OCI-M1 (cell line): ENCODE results near the gene APMAP.
"Not testable (repeated sequence)": the region's sequence is repeated elsewhere in the genome, so short reads cannot be mapped to it uniquely, and the experiment has no call there.

ENCODE experiments used
- DNase-seq: peaks from one replicate; lab custom pipeline; 2025; lab: John Stamatoyannopoulos, UW

Gene APMAP

DNA sequence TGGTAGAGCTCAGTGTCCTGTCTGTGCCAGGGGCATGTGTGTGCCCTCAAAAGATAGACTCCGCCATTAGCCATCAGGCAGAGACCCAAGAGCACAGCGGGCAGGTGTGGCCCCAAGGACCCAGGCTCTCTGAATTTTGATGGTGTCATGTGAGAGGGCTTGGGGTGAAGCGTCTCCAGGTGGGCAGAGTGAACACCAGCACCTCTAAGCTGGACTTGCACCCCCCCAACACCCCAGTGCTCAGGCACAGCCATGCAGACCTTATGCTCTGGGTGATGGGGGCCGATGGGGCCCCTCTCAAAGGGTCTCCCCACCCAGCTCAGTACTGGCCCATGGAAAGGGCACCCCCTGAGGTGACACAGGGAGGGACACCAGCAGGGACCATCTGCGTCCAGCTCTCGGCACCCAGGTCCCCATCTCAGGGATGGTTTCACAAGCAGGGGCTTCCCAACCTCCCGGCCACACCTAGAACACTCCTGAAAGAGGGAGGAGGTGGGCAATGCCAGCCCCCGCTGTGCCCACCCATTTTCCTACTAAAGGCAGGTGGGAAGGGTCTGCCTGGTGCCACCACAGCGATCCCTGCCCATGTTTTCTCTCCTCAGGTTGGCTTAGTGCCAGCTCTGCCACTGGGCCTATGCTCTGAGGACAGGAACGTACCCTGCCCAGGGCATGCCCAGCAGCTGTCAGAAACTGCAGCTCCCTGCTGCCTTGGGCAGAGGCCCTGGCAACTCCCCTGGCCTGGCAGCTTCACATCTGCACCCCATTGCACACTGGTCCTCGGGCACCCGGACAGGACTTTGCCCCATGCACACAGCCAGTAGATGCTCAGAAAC lies 40.0 kb downstream of the APMAP start:
- no peak for DNase-seq

DNA sequence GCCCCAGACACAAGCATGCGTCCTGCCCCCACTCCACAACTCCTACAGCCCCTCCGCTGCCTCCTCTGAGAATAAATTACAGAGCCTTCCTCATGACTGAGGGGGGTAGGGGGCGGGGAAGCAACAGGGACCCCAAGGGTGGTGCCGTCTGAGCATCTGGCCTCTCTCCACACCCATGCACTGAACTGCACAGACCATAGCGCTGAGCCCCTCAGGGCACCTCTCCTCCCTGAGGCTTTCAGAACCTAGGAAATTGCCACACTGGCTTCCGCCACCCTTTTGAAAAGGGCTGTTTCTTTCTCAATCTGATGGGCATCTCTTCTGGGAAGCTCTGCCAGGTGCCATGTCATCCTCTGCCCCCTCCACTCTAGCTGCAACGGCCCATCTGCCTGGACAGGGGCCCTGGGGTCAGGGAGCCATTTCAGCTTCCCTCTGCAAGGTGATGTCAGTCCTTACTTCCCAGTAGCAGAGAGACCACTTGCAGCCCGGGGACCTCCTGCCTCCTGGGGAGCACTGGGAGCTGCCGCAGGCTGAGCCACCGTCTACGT lies 40.9 kb downstream of the APMAP start:
- no peak for DNase-seq

DNA sequence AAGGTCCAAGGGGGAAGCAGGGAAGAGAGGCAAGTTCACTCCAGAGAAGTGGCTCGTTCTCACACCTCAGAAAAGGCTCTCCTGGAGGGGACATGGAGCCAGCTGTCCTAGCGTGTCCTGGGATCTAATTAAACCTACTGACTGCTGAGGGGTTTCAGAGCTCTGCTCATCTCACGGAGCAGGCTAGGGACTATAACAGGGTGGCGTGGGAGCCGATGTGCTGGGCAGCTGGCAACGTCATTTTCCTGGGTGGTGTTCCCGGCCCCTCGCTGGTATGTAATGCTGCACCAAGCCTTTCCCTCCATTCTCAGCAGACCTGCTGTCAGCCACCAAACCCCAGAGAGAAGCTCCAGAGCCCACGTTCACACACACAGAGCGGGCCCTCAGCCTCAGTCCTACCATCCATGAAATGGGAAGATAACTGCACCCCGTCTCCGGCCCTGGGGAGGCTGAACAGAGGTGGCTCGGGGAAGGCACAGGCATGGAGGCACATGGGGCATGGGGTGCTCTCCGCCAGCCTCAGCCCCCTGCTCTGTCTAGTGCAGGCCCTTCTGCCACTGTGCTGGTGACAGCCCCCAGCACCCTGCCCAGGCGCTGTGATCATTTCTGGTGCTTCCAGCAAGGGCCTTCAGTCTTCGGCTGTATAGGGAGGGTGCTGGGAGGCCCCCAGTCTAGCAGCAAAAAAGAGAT lies 41.6 kb downstream of the APMAP start:
- DNase-seq = no peak

DNA sequence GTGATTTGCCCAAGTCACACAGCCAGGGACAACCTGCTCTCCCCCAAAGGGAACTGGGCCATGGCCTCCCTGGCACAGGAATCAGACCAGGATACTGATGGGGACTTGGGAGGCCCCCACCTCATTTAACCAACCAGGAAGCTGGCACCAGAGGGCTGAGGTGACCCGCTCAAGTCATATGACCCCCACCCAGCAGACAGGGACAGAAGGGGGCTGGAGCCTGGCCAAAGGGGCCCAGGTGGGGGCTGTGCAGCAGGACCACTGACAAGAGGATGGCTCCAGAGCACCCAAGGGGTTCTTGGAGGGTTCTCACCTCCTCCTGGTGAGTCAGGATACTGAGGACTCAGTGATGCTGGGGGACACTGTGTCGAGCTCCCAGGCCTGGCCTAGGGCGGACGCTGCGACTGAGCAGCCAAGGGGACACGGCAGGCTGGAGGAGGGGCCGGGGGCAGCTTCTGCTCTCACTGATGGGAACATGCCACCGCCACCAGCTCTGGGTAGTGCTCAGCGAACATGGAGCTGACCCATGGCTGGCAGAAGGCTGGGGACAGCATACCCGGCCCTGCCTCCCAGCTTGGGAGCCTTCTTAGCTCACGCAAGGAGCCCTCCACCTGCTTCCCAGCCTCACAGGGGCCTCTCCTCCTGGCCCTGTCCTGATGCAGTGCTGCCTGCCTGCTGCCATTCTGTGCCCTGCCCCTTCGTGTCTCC lies 42.3 kb downstream of the APMAP start:
- DNase-seq = peak; percentile 37

DNA sequence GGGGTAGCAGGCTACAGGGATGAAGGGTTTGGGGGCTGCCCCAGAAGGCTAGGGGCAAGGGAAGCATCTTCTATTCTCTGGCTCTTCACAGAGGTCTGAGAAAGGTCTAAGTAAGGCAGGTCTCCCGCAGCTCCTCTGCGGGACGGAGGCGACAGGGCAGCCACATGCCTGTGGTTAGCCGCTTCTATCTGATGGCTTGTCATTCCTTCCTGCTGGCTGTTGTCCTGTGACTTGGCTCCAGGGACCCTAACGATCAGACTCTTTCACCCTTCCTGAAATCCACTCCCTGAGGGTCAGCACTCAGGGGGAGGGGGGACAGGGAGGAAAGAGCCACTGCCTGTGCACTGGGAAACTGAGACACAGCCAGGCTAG lies 42.8 kb downstream of the APMAP start:
- DNase-seq = peak; percentile 80

DNA sequence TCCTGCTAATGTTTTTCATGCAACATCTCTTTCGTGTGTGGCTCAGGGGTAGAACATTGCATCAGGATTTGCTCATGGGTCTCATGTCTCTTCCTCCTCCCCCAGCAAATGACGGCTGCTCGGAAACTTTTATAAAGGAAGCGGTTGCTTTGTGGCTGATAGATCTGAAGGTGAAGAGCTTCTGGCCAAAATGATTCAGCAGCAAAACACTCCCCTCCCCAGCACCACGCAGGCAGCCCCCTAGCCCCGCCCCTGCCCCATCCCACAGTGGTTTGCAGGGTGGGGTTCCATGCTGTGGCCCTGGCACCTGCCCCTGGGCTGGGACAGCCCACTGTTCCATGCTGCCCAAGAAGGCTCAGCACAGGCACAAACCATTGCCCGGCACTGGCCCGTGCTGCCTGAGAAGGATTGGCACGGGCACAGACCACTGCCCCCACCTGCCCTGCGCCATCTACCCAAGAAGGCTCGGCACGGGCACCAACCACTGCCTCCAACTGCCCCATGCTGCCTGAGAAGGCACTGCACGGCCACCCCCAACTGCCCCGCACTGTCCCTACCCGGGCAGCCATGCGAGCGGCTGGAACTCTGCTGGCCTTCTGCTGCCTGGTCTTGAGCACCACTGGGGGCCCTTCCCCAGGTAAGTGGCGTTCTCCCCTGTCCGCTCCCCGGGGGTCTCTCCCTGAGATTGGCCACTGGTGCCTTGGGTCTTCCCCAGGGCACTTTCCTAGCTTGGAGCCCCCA lies 43.4 kb downstream of the APMAP start, which contains the start of gene CST7:
CST7 (plus strand) TSS at position 331 of the 741 bp plus-strand sequence; CDS start at position 568, 237 bp downstream.
- peak; percentile 88 for DNase-seq

DNA sequence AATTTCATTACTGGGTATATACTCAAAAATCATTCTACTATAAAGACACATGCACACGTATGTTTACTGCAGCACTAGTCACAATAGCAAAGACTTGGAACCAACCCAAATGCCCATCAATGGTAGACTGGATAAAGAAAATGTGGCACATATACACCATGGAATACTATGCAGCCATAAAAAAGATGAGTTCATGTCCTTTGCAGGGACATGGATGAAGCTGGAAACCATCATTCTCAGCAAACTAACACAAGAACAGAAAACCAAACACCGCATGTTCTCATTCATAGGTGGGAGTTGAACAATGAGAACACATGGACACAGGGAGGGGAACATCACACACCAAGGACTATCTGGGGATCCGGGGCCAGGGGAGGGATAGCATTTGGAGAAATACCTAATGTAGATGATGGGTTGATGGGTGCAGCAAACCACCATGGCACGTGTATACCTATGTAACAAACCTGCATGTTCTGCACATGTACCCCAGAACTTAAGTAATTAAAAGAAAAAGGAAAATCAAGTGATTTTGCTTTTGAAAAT lies 44.1 kb downstream of the APMAP start:
- not testable (repeated sequence) for DNase-seq

DNA sequence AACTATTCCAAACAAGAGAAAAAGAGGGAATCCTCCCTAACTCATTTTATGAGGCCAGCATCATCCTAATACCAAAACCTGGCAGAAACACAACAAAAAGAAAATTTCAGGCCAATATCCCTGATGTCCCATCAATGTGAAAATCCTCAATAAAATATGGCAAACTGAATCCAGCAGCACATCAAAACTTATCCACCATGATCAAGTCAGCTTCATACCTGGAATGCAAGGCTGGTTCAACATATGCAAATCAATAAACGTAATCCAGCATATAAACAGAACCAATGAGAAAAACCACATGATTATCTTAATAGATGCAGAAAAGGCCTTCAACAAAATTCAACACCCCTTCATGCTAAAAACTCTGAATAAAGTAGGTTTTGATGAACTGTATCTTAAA lies 46.2 kb downstream of the APMAP start:
- not testable (repeated sequence) for DNase-seq

DNA sequence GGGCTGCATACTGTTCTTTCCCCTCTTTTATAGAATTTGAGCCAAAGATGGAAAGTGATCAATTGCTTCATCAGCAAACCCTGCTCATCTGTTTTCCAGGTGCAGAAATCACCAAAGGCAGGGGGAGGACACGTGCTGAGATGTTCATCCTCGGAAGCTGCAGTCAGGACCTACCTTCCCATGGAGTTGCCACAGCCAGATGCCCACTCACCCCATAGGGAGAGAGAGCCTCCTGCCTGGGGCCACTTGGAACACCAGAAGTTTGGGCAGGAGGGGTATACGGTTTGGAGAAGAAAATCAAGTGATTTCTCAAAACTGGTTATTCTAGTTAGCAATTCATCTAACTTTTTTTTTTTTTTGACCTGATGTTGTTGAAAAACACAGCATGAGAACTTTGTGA lies 48.8 kb downstream of the APMAP start:
- no peak for DNase-seq

DNA sequence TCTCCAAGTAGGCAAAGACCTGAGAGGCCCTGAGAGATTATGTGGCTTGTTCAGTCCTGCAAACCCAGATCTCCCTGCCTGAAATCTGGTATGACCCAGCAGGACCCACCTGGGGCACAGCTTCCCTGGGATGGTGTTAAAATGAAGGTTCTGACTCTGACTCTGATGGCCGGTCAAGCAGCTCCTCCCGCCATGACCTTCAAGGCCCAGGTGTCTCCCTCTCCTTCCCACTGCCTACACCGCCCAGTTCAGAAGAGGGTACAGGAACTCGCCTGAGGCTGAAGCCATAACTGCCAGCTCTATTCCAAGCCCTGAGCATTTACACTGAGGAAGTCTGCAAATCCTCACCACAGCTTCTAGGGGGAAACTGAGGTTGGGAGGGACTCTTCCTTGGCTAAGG lies 49.4 kb downstream of the APMAP start:
- no peak for DNase-seq

DNA sequence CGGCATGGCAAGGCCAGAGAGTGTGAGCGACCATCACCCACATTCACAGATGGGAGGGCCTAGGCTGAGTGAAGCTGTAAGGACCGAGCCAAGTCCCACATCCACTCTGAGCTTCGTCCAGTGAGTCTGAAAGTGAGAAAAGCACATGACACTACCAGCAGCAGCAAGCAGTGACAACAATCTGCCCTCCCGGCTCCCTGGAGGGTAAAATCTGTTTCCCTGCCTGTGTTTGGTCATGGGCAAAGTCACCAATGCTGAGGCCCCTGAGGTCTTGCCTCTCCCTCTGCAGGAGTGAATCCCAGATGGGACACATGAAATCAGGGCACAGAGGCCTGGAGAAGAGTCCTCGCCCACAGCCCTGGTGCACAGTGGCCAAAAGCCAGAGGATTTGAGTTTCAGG lies 49.9 kb downstream of the APMAP start:
- no peak for DNase-seq

DNA sequence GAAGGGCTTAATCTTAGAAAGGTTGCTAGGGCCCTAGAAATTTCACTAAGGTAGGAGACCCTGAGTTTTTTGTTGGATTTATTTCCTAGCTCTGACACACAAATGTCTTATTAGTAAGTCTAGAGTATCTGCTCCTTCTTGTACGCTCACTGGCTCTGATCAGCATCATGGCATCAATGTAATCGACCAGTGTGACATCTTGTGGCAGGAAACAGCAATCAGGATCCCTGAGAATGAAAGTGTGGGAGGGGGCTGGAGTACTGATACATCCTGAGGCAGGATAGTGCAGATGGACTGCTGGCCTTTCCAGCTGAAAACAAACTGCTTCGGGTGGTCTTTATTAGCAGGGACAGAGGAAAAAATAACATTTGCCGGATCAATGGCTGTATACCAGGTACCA lies 53.5 kb downstream of the APMAP start:
- DNase-seq = no peak

DNA sequence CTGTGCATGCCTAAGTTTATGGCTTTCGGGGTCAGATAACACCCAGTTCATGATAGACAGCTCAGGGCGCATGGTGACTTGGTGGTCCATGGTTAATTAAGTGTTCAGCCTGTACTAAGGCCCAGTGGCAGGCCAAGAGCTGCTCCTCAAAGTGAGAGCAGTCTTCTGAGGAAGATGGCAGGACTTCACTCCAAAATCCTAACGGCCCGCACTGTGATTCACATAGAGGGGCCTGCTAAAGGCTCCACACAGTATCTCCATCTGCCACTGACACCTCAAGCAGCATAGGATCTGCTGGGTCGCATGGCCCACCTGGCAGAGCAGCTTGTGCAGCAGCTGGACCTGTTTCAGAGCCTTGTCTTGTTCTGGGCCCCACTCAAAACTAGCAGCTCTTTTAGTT lies 54.1 kb downstream of the APMAP start:
- DNase-seq = no peak

DNA sequence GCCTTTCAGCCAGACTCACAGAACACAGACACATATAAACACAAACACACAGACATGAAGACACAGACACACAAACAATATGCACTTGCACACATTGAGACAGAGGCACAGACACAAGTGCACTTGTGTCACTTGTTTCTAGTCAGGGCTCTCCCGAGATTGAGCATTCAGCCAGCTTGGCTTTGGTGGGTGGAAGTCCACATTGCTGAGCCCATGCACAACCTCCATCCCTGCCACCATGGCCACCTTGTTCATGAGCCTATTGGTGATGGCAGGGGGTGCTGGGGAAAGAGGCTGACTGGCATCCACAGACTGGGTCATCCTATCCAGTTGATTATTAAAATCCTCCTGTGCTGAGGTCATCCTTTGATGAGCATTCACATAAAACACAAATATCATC lies 55.0 kb downstream of the APMAP start:
- no peak for DNase-seq

DNA sequence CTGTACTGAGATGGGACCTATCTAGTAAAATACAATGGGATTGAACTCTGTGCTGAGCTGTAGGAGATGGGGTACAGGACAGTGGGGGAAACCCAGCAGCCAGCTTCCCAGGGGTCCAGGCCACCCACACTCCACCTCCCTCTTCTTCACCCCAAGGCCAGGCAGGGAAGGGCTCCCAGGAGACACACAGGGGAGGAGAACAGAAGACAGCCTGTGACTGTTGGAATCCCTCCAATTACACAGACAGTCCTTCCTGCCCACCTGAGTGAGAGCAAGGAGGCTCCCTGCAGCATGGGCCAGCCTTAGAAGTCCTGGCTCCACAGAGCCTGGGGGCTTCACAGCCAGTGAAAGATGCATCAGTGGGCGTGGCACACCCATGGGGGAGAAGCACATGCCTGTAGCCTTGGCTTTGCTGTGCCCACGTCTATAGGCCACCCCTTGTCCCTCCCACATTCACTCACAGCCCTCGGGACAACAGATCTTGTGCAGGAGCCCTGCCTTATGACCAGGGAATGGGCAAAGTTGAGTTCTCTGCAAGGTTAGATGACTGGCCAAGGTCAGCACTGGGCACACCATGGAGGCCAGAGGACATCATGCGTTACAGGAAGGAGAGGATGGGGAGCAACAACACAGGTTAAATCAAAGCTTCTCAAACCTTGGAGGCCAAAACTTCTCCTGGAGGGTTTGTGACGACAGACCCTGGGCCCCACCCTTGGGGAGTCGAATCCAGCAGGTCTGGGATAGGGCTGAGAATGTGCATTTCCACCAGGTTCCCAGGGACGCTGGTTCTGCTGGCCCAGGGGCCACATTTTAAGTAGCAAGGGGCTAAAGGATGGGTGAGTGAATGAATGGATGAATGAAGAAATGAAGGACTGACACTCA lies 55.8 kb downstream of the APMAP start:
- no peak for DNase-seq

DNA sequence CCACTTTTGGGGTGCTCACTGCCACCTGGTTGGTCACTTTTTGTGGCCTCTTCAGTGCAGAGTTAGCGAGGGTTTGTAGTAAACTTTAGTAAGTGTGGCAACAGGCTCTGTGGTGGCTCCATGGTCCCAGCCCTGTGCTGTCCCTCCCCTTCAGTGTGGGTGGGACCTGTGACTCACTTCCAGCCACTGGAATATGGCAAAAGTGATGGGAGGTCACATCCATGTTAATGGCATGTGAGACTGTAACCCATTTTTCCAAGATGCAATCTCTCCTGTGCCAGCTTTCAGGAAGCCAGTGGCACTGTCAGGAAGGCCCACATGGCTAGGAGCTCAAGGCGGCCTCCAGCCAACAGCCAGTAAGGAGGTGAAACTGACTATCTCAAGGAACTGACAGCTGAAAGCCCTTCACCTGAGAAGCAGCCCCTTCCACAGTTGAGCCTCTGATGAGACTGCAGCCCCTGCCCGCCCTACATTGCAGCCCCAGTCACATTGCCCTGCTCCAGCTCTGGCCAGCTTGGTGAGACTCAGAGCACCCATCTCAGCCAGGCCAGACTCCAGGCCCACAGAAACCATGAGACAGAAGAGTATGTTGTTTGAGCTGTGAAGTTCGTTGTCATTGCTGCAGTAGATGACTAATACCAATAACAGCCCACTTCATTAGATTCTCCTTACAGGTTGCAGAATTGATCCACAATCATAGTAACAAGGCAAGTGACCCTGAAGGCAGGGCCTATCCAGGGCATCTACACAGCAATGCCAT lies 56.6 kb downstream of the APMAP start:
- no peak for DNase-seq

DNA sequence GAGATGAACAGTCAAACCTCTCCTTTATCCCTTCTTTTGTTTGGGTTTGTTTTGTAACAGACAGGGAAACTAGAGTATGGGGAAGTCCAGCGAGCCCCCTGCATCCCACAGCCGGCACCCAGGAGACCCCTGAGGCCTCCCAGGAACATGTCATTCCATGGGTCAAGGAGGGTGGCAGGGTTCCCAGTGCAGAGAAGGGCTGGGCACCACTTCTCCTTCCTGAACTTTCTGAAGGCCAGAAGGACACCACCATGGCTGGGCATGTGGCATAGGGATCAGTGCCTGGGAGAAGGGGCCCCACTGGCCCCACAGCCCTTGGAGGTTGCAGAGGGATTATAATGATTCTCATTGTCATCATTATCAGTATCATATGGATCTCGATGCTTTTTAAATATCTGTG lies 57.4 kb downstream of the APMAP start:
- no peak for DNase-seq

DNA sequence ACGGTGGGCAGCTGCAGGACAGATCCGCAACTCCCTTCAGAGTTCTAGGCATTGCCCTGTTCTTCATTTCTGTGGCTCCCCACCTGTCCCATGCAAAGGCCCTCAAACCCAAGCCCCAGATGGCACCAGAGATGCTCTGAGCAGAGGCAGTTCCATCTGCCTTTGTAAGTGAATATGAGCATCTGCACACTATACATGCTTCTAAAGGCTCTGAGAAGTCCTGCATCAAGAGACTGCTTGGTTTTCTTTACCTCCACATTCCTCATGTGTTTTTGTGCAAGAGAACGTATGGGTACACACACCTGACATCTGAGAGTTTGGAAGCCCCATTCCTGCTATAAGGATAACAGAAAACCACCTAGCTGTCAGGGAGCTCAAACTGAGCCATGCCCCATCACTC lies 57.8 kb downstream of the APMAP start:
- DNase-seq = no peak

DNA sequence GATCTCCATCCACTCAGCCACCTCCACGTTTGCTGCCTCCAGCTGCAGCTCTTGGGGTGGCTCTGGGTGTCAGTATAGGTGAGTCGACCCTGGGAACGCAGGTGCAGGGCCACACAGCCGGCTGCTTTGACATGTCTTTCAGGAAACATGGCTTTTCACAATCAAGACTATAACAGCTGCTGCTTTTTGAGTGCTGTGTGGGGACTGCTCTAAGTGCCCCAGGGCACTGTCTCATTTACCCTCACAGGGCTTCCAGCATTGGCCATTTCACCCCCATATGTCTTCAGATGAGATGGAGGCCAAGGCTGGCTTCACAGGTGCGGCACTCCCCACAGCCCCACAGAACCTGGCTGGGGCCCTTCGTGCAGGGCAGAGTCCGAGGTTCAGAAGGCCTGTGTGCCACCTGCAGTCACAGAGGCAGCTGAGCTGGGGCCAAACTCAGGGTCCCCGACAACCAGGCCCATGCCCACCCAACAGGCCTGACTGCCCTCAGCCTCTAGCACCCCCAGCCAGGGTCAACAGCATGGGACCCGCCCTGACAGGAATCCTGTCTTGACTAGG lies 58.4 kb downstream of the APMAP start:
- DNase-seq = no peak
